ENCODE measurements around the gene ZKSCAN7.

GRCh38 chr3:44509393-44509921 lies 45.5 kb upstream of the ZKSCAN7 start:
- TF ChIP-seq CTCF (tag by site-specific recombination; IDR thresholded peaks at IDR 0.05) (no peak), ZSCAN30 (tag by site-specific recombination; IDR thresholded peaks at IDR 0.05) (no peak), ZBTB11 (tag by site-specific recombination; conservative IDR thresholded peaks at IDR 0.05; ENCODE audit: low read depth) (no peak), ZNF398 (tag by site-specific recombination; IDR thresholded peaks at IDR 0.05) (no peak), BCL11A (tag by site-specific recombination; IDR thresholded peaks at IDR 0.05; ENCODE audit: low read depth) (no peak), ZBTB17 (tag by site-specific recombination; IDR thresholded peaks at IDR 0.05) (no peak), MZF1 (tag by site-specific recombination; IDR thresholded peaks at IDR 0.05; ENCODE audit: borderline replicate concordance) (no peak)

Data from HEK293 (cell line).